ENCODE results near the gene MAGEA11. TPM values are rescaled to one million over a fixed set of nuclear protein-coding genes. Genes with fewer than 3 reads are reported as not detected.
"Not testable (repeated sequence)": the region's sequence is repeated elsewhere in the genome, so short reads cannot be mapped to it uniquely, and the experiment has no call there.

MAGEA11 gene
- total RNA-seq, 6 donors from 2014 or later = not detected

- ATAC-seq (ENCODE audit: low FRiP score in 2 of 2) (no peak), DNase-seq (no peak)
- TF ChIP-seq EP300 (IDR thresholded peaks at IDR 0.05) = no peak
- no peak for TF ChIP-seq CTCF (IDR thresholded peaks at IDR 0.05)
- no peak for TF ChIP-seq POLR2A (IDR thresholded peaks at IDR 0.05)
- no peak for TF ChIP-seq POLR2AphosphoS5 (IDR thresholded peaks at IDR 0.05)
- H3K9me3 ChIP-seq = no peaks in the 10 kb centered on the region
- H3K4me1 ChIP-seq = no peaks in the 10 kb centered on the region
- WGBS, 2 donors = 62 to 70% methylated on average over 16 to 19 of the region's 19 CpGs
- H3K36me3 ChIP-seq = no peaks in the 10 kb centered on the region
- no peak overlapping the region for H3K27ac ChIP-seq
- no peak overlapping the region for H3K4me3 ChIP-seq
- H3K27me3 ChIP-seq = no peaks in the 10 kb centered on the region
Observed at GRCh38 chrX:149720021-149720689, 8.3 kb downstream of the MAGEA11 start.

- 63 to 78% methylated on average over 2 to 7 of the region's 7 CpGs for WGBS, 2 donors
- not testable (repeated sequence) for H3K27ac ChIP-seq; DNase-seq; H3K4me3 ChIP-seq; H3K9me3 ChIP-seq; ATAC-seq (ENCODE audit: low FRiP score in 2 of 2); H3K36me3 ChIP-seq; H3K27me3 ChIP-seq; H3K4me1 ChIP-seq
Observed at GRCh38 chrX:149721241-149721640, 9.4 kb downstream of the MAGEA11 start.

- Histone ChIP-seq H3K27ac (no peak overlapping the region), H3K27me3 (no peaks in the 10 kb centered on the region), H3K36me3 (no peaks in the 10 kb centered on the region), H3K4me3 (no peak overlapping the region), H3K4me1 (no peaks in the 10 kb centered on the region), H3K9me3 (no peaks in the 10 kb centered on the region)
- ATAC-seq (ENCODE audit: low FRiP score in 2 of 2) (no peak), DNase-seq (peak in 1 of 2 donors; percentile 1)
- no peak for TF ChIP-seq CTCF (IDR thresholded peaks at IDR 0.05)
- TF ChIP-seq POLR2A (IDR thresholded peaks at IDR 0.05) = no peak
- no peak for TF ChIP-seq POLR2AphosphoS5 (IDR thresholded peaks at IDR 0.05)
- no peak for TF ChIP-seq EP300 (IDR thresholded peaks at IDR 0.05)
- 83 to 94% methylated on average over 8 of the region's 8 CpGs for WGBS, 2 donors
Observed at GRCh38 chrX:149721778-149722177, 9.9 kb downstream of the MAGEA11 start.

GRCh38 chrX:149723583-149724118, 11.8 kb downstream of the MAGEA11 start:
- WGBS, 2 donors = 73 to 76% methylated on average over 3 of the region's 5 CpGs
- ATAC-seq (ENCODE audit: low FRiP score in 2 of 2); H3K36me3 ChIP-seq; H3K27me3 ChIP-seq; H3K4me1 ChIP-seq; DNase-seq; H3K27ac ChIP-seq; H3K4me3 ChIP-seq; H3K9me3 ChIP-seq: not testable (repeated sequence)

GRCh38 chrX:149727308-149727707, 15.4 kb downstream of the MAGEA11 start:
- not testable (repeated sequence) for DNase-seq; H3K36me3 ChIP-seq; H3K4me1 ChIP-seq; H3K9me3 ChIP-seq; H3K27ac ChIP-seq; H3K27me3 ChIP-seq; H3K4me3 ChIP-seq; ATAC-seq (ENCODE audit: low FRiP score in 2 of 2)
- WGBS, 2 donors = 70% methylated on average over 2 of the region's 7 CpGs; no CpG with 5 or more reads in 1 of the 2 donors

GRCh38 chrX:149742269-149742668, 30.4 kb downstream of the MAGEA11 start:
- H3K27me3 ChIP-seq; DNase-seq; H3K4me3 ChIP-seq; ATAC-seq (ENCODE audit: low FRiP score in 2 of 2); H3K36me3 ChIP-seq; H3K9me3 ChIP-seq; H3K4me1 ChIP-seq; H3K27ac ChIP-seq: not testable (repeated sequence)
- no CpG with 5 or more reads among the region's 6 CpGs for WGBS, 2 donors

- 90% methylated on average over 2 of the region's 6 CpGs; no CpG with 5 or more reads in 1 of the 2 donors for WGBS, 2 donors
- H3K36me3 ChIP-seq; H3K9me3 ChIP-seq; ATAC-seq (ENCODE audit: low FRiP score in 2 of 2); H3K4me3 ChIP-seq; DNase-seq; H3K4me1 ChIP-seq; H3K27ac ChIP-seq; H3K27me3 ChIP-seq: not testable (repeated sequence)
Observed at GRCh38 chrX:149746390-149747007, 34.6 kb downstream of the MAGEA11 start.

All from upper lobe of left lung (tissue), 6 donors.